ENCODE data around the gene ESRRG. TPM values are rescaled to one million over a fixed set of nuclear protein-coding genes. Genes with fewer than 3 reads are reported as not detected.

Gene ESRRG
- total and polyA plus RNA-seq, 10 donors = 0.29 to 11.9 (median 2.2) TPM

DNA sequence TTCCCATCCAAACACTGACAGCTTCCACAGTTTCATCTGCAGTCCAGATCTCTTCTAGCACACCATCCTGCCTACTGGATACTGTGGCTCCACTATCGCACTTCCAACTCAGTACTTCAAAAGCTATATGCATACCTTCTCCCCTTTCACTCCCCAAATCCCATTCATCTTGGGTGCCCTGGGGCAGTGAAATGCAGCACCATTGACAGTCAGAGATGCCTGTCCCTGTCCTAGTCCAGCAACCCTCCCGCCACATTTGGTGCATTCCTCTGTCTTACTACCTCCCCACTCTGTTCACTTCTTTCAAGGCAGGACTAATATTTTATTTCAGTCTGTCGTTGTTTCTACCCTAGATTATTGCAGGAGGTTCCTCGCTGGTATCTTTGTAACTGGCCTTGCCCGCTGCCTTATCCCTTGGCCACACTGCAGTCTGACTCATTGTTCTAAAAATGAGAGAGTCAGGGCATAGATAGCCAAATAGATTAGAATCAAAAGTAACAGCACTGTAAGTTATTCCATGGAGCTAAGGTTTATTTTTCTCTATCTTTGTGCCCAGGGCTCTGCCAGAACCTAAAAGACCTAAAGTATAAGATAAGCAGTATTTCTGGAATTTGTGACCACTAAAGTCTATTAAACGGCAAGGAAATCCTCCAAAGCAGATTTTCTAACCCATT is 96.7 kb downstream of the ESRRG start:
- TF ChIP-seq, protein P1, sequence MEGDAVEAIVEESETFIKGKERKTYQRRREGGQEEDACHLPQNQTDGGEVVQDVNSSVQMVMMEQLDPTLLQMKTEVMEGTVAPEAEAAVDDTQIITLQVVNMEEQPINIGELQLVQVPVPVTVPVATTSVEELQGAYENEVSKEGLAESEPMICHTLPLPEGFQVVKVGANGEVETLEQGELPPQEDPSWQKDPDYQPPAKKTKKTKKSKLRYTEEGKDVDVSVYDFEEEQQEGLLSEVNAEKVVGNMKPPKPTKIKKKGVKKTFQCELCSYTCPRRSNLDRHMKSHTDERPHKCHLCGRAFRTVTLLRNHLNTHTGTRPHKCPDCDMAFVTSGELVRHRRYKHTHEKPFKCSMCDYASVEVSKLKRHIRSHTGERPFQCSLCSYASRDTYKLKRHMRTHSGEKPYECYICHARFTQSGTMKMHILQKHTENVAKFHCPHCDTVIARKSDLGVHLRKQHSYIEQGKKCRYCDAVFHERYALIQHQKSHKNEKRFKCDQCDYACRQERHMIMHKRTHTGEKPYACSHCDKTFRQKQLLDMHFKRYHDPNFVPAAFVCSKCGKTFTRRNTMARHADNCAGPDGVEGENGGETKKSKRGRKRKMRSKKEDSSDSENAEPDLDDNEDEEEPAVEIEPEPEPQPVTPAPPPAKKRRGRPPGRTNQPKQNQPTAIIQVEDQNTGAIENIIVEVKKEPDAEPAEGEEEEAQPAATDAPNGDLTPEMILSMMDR (IDR thresholded peaks at IDR 0.05 in 8 of 11, conservative IDR thresholded peaks at IDR 0.05 in 3 of 11) = no peak
- TF ChIP-seq POLR2A (IDR thresholded peaks at IDR 0.05) (no peak), POLR2AphosphoS5 (IDR thresholded peaks at IDR 0.05) (no peak)
- Histone ChIP-seq H3K4me1 (no peaks in the 10 kb centered on the region), H3K36me3 (no peaks in the 10 kb centered on the region), H3K27ac (no peak overlapping the region), H3K9me3 (no peaks in the 10 kb centered on the region), H3K4me3 (no peak overlapping the region), H3K27me3 (replicated peaks in 1 of 7) (no peaks in the 10 kb centered on the region)
- intact Hi-C loops (cut with DNase I; ENCODE audit: low total_unique reads) = no loop called here
- no peak for DNase-seq
- WGBS, 5 donors = 73 to 86% (median 81%) methylated on average over 6 of the region's 6 CpGs

DNA sequence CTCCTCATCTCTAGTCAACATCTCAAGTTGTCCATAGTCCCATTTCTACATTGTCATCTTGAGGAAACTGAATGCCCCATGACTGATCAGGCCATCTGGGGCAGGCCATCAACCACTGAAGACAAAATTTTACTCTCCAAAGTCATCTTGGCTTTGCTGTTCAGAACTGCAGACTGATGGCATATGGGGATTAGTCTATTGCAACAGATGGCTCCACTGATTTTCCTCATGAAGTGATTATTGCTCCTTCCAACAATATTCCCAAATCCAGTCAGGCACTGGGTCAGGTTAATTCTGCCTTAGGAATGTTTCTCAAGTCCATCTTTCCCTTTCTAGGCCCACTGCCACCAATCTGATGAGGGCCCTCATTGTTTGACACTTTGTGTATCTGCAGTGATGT is 101.7 kb downstream of the ESRRG start:
- H3K4me1 ChIP-seq = no peaks in the 10 kb centered on the region
- H3K4me3 ChIP-seq = no peak overlapping the region
- no peak overlapping the region for H3K27ac ChIP-seq
- no peaks in the 10 kb centered on the region for H3K9me3 ChIP-seq
- H3K36me3 ChIP-seq = no peaks in the 10 kb centered on the region
- TF ChIP-seq POLR2AphosphoS5 (IDR thresholded peaks at IDR 0.05) (no peak), POLR2A (IDR thresholded peaks at IDR 0.05) (no peak)
- TF ChIP-seq, protein P1 (IDR thresholded peaks at IDR 0.05 in 8 of 11, conservative IDR thresholded peaks at IDR 0.05 in 3 of 11) = no peak
- DNase-seq = no peak
- intact Hi-C loops (cut with DNase I; ENCODE audit: low total_unique reads) = no loop called here
- no peaks in the 10 kb centered on the region for H3K27me3 ChIP-seq (replicated peaks in 1 of 7)

DNA sequence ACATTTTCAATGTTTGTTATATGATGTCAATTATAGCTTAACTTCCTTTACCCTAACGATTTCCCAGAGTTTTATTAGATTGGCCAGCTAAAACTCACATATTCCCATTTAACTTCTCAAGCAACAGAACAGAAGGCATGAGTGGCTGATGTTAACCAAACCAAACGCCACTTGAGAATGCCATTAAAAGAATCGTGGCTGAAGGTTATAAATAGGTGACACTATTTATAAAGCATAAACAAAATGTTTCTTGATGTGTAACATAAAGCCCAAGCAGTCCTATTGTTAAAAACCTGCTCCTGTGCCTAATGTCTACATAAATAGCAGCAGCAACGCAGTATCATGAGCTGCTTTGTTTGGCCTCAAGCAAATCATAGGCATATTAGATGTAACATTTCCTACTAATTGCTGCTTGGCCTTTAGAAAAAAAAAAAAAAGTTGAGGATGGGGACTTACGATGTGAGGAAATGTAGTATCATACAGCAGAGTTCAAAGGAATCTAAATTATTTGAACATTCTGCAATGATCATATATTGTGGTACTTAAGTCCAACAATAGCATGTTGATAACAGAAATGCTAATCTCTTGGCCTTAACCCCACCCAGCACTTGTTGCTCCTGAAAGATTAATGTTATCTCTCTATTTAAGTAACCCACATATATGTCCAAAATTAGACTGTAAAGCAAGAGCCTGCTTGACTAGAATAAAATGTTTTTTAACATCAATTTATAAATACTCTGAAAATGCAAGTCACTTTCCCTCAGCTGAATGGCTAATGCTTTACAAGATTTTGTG is 106.0 kb downstream of the ESRRG start:
- H3K4me3 ChIP-seq = no peak overlapping the region
- H3K27me3 ChIP-seq (replicated peaks in 1 of 7) = no peaks in the 10 kb centered on the region
- TF ChIP-seq POLR2A (IDR thresholded peaks at IDR 0.05) (no peak), POLR2AphosphoS5 (IDR thresholded peaks at IDR 0.05) (no peak)
- TF ChIP-seq, protein P1 (IDR thresholded peaks at IDR 0.05 in 8 of 11, conservative IDR thresholded peaks at IDR 0.05 in 3 of 11) = no peak
- no peaks in the 10 kb centered on the region for H3K36me3 ChIP-seq
- H3K9me3 ChIP-seq = no peaks in the 10 kb centered on the region
- no peak overlapping the region for H3K27ac ChIP-seq
- WGBS, 5 donors = 58 to 72% (median 66%) methylated on average over 5 of the region's 5 CpGs
- no peaks in the 10 kb centered on the region for H3K4me1 ChIP-seq
- intact Hi-C loops (cut with DNase I; ENCODE audit: low total_unique reads) = no loop called here
- DNase-seq = no peak

DNA sequence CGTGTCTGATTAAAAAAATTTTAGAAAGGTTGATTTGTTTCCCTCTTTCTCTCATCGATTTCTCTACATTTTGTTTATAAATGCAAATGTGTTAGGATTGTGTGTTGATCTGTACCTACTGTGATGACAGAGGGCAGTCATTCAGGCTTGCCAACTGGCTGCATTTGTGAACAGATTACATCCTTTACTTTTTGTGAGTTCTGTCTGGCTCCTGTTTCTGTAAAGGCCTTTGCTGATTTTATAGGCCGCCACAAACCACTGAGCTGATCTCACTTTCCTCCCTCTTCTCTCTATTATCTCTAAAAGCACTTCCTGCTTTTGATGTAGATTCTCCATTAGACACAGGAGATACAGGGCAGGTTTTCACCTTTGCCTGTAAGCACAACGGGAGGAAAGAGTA is 106.8 kb downstream of the ESRRG start:
- 75 to 76% (median 75%) methylated on average over 4 of the region's 4 CpGs for WGBS, 5 donors
- Histone ChIP-seq H3K4me1 (no peaks in the 10 kb centered on the region), H3K4me3 (no peak overlapping the region), H3K27ac (no peak overlapping the region), H3K9me3 (no peaks in the 10 kb centered on the region), H3K27me3 (replicated peaks in 1 of 7) (no peaks in the 10 kb centered on the region), H3K36me3 (no peaks in the 10 kb centered on the region)
- intact Hi-C loops (cut with DNase I; ENCODE audit: low total_unique reads) = no loop called here
- TF ChIP-seq, protein P1 (IDR thresholded peaks at IDR 0.05 in 8 of 11, conservative IDR thresholded peaks at IDR 0.05 in 3 of 11) = no peak
- no peak for TF ChIP-seq POLR2A (IDR thresholded peaks at IDR 0.05)
- TF ChIP-seq POLR2AphosphoS5 (IDR thresholded peaks at IDR 0.05) = no peak
- DNase-seq = no peak
